Mesenchymal stem cell (in vitro differentiated cells and primary cell): ENCODE measurements around the gene OSR1.
A peak's percentile ranks its signal among the peaks of the same experiment; 100 is the strongest.

Experiments
- DNase-seq: peaks from one replicate; pipeline ENCODE4 v3.0.0-alpha.2; 2013
- H2AFZ ChIP-seq: one replicate; pipeline ENCODE4 v1.6.1; 2013; ENCODE audit warnings: low read depth, mild to moderate bottlenecking, control low read depth, inconsistent platforms, low read length, moderate library complexity
- H2AK5ac ChIP-seq: 2 replicates; pipeline ENCODE4 v1.6.1; 2013; ENCODE audit warnings: low read length, moderate library complexity, mild to moderate bottlenecking, inconsistent platforms; ENCODE audit not compliant: severe bottlenecking
- H2BK120ac ChIP-seq: one replicate; pipeline ENCODE4 v1.6.1; 2013; ENCODE audit warnings: low read depth, mild to moderate bottlenecking, inconsistent platforms, low read length, moderate library complexity
- H2BK12ac ChIP-seq, 2 experiments: one replicate each; pipeline ENCODE4 v1.6.1; 2013; ENCODE audit warnings: inconsistent platforms in 2 of 2, low read length in 2 of 2, mild to moderate bottlenecking in 2 of 2, moderate library complexity in 2 of 2, control low read depth in 1 of 2
- H2BK15ac ChIP-seq: one replicate; pipeline ENCODE4 v1.6.1; 2013; ENCODE audit warnings: mild to moderate bottlenecking, low read depth, inconsistent platforms; ENCODE audit not compliant: poor library complexity, severe bottlenecking
- H2BK5ac ChIP-seq: 2 replicates; pipeline ENCODE4 v1.6.1; 2013; ENCODE audit warnings: low read depth, mild to moderate bottlenecking, low read length, control low read depth, inconsistent platforms; ENCODE audit not compliant: poor library complexity, severe bottlenecking
- H3K14ac ChIP-seq, 2 experiments: one replicate each; pipeline ENCODE4 v1.6.1; 2013; ENCODE audit warnings: inconsistent platforms in 2 of 2, low read length in 2 of 2, control low read depth in 1 of 2, mild to moderate bottlenecking in 1 of 2, moderate library complexity in 1 of 2
- H3K18ac ChIP-seq, 2 experiments: one replicate each; pipeline ENCODE4 v1.6.1; 2013; ENCODE audit warnings: inconsistent platforms in 2 of 2, low read length in 2 of 2, control low read depth in 1 of 2, low read depth in 1 of 2, mild to moderate bottlenecking in 1 of 2
- H3K23ac ChIP-seq, 2 experiments: one replicate each; pipeline ENCODE4 v1.6.1; 2013; ENCODE audit warnings: inconsistent platforms in 2 of 2, low read length in 2 of 2, mild to moderate bottlenecking in 2 of 2, moderate library complexity in 2 of 2, control low read depth in 1 of 2
- H3K27ac ChIP-seq: 2 replicates; pipeline ENCODE4 v1.5.1; 2013; ENCODE audit warnings: mild to moderate bottlenecking, moderate library complexity, low read length, control low read depth, inconsistent platforms; ENCODE audit not compliant: poor library complexity, severe bottlenecking
- H3K27me3 ChIP-seq, 2 experiments: 2 replicates each; pipeline versions ENCODE4 v1.6.1 to v1.7.0; 2013; ENCODE audit warnings: low read length in 2 of 2, mild to moderate bottlenecking in 2 of 2, moderate library complexity in 2 of 2, control low read depth in 1 of 2, inconsistent platforms in 1 of 2; ENCODE audit not compliant: control insufficient read depth in 1 of 2, insufficient read depth in 1 of 2
- H3K36me3 ChIP-seq, 2 experiments: 2 replicates each; pipeline versions ENCODE4 v1.6.1 to v1.7.0; 2013; ENCODE audit warnings: low read length in 2 of 2, control low read depth in 1 of 2, inconsistent platforms in 1 of 2, low read depth in 1 of 2, mild to moderate bottlenecking in 1 of 2; ENCODE audit not compliant: insufficient read depth in 2 of 2, control insufficient read depth in 1 of 2
- H3K4ac ChIP-seq, 2 experiments: one replicate each; pipeline ENCODE4 v1.6.1; 2013; ENCODE audit warnings: inconsistent platforms in 2 of 2, low read length in 2 of 2, mild to moderate bottlenecking in 2 of 2, moderate library complexity in 2 of 2, control low read depth in 1 of 2, low read depth in 1 of 2
- H3K4me1 ChIP-seq: 2 replicates; pipeline ENCODE4 v1.6.1; 2013; ENCODE audit warnings: low read depth, low read length, control low read depth; ENCODE audit not compliant: control insufficient read depth, insufficient read depth
- H3K4me2 ChIP-seq: 2 replicates; pipeline ENCODE4 v1.6.1; 2013; ENCODE audit warnings: low read length, mild to moderate bottlenecking, inconsistent platforms; ENCODE audit not compliant: poor library complexity, severe bottlenecking
- H3K4me3 ChIP-seq, 2 experiments: 2 replicates each; pipeline versions ENCODE4 v1.5.1 to v1.7.0; 2013; ENCODE audit warnings: low read length in 2 of 2, mild to moderate bottlenecking in 2 of 2, control low read depth in 1 of 2, low read depth in 1 of 2; ENCODE audit not compliant: insufficient read depth in 1 of 2
- H3K79me1 ChIP-seq: replicated peaks from 2 replicates; pipeline ENCODE4 v1.6.1; 2013; ENCODE audit warnings: mild to moderate bottlenecking, control low read depth, low read length, inconsistent platforms; ENCODE audit not compliant: poor library complexity, severe bottlenecking
- H3K9ac ChIP-seq: 2 replicates; pipeline ENCODE4 v1.7.0; 2013; ENCODE audit warnings: mild to moderate bottlenecking, low read length, moderate library complexity
- H3K9me3 ChIP-seq: 2 replicates; pipeline ENCODE4 v1.7.0; 2013; ENCODE audit warnings: mild to moderate bottlenecking, low read length; ENCODE audit not compliant: control insufficient read depth
- H4K8ac ChIP-seq: one replicate; pipeline ENCODE4 v1.6.1; 2013; ENCODE audit warnings: inconsistent platforms, mild to moderate bottlenecking, low read length, moderate library complexity
- H4K91ac ChIP-seq: one replicate; pipeline ENCODE4 v1.6.1; 2013; ENCODE audit warnings: mild to moderate bottlenecking, low read length, inconsistent platforms
- WGBS: methylation state at CpG from one replicate; pipeline ENCODE4 v1.1.7; 2013; ENCODE audit warnings: mixed read lengths; 5-methylcytosine and 5-hydroxymethylcytosine counted together

Gene OSR1

DNA sequence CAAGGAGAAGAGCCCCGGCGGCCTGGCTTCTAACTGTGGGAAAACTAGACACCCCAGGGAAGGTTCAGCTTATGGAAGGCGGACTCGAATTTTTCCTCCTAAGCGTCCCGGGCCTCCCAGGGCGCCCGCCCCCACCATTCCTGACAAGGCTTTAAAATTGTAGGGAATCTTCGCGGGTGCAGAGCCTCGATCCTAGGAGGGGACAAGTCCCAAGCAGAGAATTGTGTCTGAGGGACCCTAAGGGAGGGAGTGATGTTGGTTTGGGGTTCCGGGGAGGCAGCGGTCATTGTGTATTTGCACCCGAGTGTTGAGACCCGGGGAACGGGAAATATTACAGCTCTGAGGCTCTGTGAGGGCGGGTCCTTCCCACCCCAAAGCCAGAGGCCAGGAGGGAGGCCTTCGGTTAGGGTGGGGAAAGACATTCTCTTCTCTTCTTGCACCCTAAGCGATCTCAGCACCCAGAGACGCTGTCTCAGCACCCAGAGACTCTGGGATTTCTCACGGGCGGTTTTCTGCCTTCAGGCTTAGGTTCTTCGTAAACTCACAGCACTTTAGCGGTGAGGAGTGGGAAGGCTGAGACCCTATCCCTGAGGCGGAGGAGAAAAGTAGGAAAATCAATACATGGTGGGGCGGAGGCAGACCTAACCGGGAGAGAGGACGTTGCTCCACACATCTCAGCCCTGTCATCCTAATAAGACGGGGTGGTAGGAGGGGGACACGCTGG is 7.6 kb downstream of the OSR1 start:
- Histone ChIP-seq H2BK12ac (peak overlapping the region in 1 of 2 experiments; percentile 61), H2AK5ac (no peak overlapping the region), H3K14ac (no peak overlapping the region), H3K36me3 (peaks cover 13 to 45% of the 10 kb centered on the region in 2 experiments), H2BK120ac (no peak overlapping the region), H3K23ac (peak overlapping the region in 1 of 2 experiments; percentile 49), H2AFZ (no peak overlapping the region), H4K8ac (no peak overlapping the region), H3K4me3 (no peak overlapping the region), H2BK15ac (no peak overlapping the region), H3K79me1 (peaks cover 16% of the 10 kb centered on the region), H4K91ac (no peak overlapping the region), H3K4me2 (peak overlapping the region; percentile 64), H3K9ac (no peak overlapping the region), H3K9me3 (no peaks in the 10 kb centered on the region), H2BK5ac (no peak overlapping the region), H3K4me1 (peaks cover 23% of the 10 kb centered on the region), H3K4ac (no peak overlapping the region), H3K27ac (no peak overlapping the region), H3K18ac (peak overlapping the region in 1 of 2 experiments; percentile 15), H3K27me3 (peaks cover 0 to 31% of the 10 kb centered on the region in 2 experiments)
- no peak for DNase-seq
- WGBS: 26% methylated on average over 29 of the region's 30 CpGs

DNA sequence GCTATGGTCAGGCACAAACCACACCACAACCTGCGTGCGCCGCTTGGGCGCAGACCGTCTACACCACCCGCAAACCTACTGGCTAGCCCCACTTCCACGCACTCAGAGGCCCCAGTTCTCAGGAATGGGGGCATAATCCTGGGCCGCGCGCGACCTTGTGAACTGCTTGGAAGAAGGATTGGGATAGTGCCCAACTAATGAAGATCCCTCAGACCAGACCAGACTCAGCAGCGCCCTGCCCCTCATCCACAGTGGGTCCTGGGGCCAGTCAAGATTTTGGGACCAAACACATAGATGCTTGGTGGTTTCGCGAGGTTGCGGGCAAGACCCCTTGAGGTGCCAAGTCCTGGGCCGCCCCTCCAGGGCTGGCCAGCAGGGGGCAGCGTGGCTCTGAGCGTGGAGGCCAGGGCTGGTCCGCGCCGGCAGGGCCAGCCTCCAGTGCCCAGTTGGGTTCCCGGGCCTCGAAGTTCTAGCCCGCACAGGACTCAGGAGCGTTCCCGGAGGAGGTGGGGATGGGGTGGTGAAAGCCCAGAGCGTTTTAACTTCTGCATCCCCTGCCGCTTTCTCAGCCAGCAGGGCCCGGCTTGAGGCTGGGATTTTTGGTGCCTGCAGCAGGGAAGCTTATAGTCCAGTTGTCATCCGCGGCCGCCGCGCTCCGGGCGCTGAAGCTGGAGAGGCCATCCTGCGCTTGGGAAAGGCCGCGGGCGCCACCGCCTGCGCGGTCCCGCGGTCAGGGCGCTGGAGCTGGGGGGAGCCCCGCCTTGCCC is 8.3 kb downstream of the OSR1 start:
- peaks cover 15% of the 10 kb centered on the region for H3K79me1 ChIP-seq
- H3K14ac ChIP-seq: no peak overlapping the region
- H3K9me3 ChIP-seq: no peaks in the 10 kb centered on the region
- H3K23ac ChIP-seq: no peak overlapping the region
- H2AFZ ChIP-seq: no peak overlapping the region
- WGBS: 33% methylated on average over 47 of the region's 47 CpGs
- H3K18ac ChIP-seq: peak overlapping the region; percentile 53
- H2BK5ac ChIP-seq: no peak overlapping the region
- H2BK12ac ChIP-seq: peak overlapping the region in 1 of 2 experiments; percentile 4
- peak overlapping the region; percentile 13 for H2AK5ac ChIP-seq
- DNase-seq: peak; percentile 71
- no peak overlapping the region for H3K4ac ChIP-seq
- no peak overlapping the region for H2BK15ac ChIP-seq
- H3K4me3 ChIP-seq: no peak overlapping the region
- H3K4me2 ChIP-seq: peak overlapping the region; percentile 64
- H4K91ac ChIP-seq: no peak overlapping the region
- peaks cover 0 to 24% of the 10 kb centered on the region in 2 experiments for H3K27me3 ChIP-seq
- H3K9ac ChIP-seq: no peak overlapping the region
- H2BK120ac ChIP-seq: no peak overlapping the region
- H4K8ac ChIP-seq: no peak overlapping the region
- no peak overlapping the region for H3K27ac ChIP-seq
- H3K4me1 ChIP-seq: peaks cover 20% of the 10 kb centered on the region
- peaks cover 13 to 49% of the 10 kb centered on the region in 2 experiments for H3K36me3 ChIP-seq

DNA sequence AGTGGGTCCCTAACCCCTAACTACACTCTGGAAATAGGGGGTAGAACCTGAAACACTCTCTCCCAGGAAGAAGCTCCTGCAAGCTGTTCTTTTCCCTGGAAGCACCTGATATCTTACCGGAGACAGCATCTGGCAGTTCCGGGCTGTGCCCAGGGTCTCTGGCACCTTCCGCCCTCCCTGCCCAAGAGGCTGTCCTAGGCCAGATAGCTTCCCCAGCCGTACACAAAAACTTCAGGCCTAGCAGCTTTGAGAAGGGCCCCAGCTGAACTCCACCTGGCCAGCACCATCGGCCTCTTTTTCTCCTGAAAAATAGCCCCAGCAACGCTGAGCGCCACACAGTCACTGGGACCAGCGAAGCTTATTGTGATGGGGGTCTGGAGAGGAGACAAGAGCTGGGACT is 9.7 kb downstream of the OSR1 start:
- H3K4ac ChIP-seq: no peak overlapping the region
- H3K4me1 ChIP-seq: peaks cover 20% of the 10 kb centered on the region
- no peak overlapping the region for H3K27ac ChIP-seq
- H4K8ac ChIP-seq: no peak overlapping the region
- no peak overlapping the region for H2BK120ac ChIP-seq
- 94% methylated on average over 7 of the region's 8 CpGs for WGBS
- peak overlapping the region in 1 of 2 experiments; percentile 94 for H3K4me3 ChIP-seq
- peak overlapping the region; percentile 5 for H2AK5ac ChIP-seq
- no peak overlapping the region for H3K23ac ChIP-seq
- H3K79me1 ChIP-seq: peaks cover 18% of the 10 kb centered on the region
- H3K27me3 ChIP-seq: peaks cover 0 to 11% of the 10 kb centered on the region in 2 experiments
- no peak for DNase-seq
- H2BK15ac ChIP-seq: no peak overlapping the region
- no peak overlapping the region for H3K4me2 ChIP-seq
- H2BK5ac ChIP-seq: no peak overlapping the region
- H2AFZ ChIP-seq: no peak overlapping the region
- H3K18ac ChIP-seq: no peak overlapping the region
- no peak overlapping the region for H2BK12ac ChIP-seq
- H3K36me3 ChIP-seq: peaks cover 13 to 55% of the 10 kb centered on the region in 2 experiments
- H3K14ac ChIP-seq: no peak overlapping the region
- no peak overlapping the region for H4K91ac ChIP-seq
- no peaks in the 10 kb centered on the region for H3K9me3 ChIP-seq
- H3K9ac ChIP-seq: peak overlapping the region; percentile 99
